Neural cell (in vitro differentiated cells): ENCODE data around the gene DHRS3.

Experiments
- CTCF ChIP-seq: fragments of 450-650 bp; IDR thresholded peaks from 2 replicates; pipeline ENCODE4 v1.5.1; 2014; ENCODE audit warnings: antibody characterized with exemption, mild to moderate bottlenecking, moderate library complexity; ENCODE audit not compliant: poor library complexity, severe bottlenecking
- EZH2 ChIP-seq: fragments of 200-600, 300-800 bp; shearing (Covaris generic), sonication (generic); IDR thresholded peaks from 2 replicates; pipeline ENCODE4 v1.6.1; 2014; ENCODE audit warnings: antibody characterized with exemption, low read length, borderline replicate concordance, mild to moderate bottlenecking; ENCODE audit not compliant: insufficient read depth, poor library complexity, severe bottlenecking
- RAD21 ChIP-seq: fragments of 450-650 bp; conservative IDR thresholded peaks from 2 replicates; pipeline ENCODE4 v1.6.1; 2014; ENCODE audit warnings: antibody characterized with exemption, mild to moderate bottlenecking, moderate library complexity
- REST ChIP-seq: IDR thresholded peaks from 2 replicates; pipeline ENCODE4 v1.6.1; 2012; ENCODE audit warnings: borderline replicate concordance
- TAF1 ChIP-seq: IDR thresholded peaks from 2 replicates; pipeline ENCODE4 v1.6.1; 2012; ENCODE audit warnings: low read depth

DNA sequence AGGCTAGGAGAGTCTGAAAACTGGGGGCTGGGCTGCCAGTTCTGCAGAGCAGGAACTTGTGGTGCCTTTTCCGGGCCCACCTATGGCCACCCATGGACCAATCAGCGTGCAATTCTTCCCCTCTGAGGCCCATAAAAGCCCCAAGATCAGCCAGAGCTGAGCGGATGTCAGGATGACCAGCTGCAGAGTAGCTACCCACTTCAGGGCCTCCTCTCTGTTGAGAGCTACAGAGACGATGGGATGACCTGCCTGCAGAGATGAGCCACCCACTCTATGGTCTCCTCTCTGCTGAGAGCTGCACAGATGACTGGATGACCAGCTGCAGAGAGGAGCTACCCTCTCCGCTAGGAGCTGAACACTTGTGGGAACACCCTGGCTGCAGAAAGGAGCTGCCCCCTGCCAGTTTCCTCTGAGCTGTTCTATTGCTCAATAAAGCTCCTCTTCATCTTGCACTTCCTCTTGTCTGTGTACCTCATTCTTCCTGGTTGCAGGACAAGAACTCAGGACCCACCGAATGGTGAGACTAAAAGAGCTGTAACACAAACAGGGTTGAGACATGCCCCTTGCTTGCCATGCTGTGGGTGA, 13.0 kb upstream of the DHRS3 start:
- no peak for TF ChIP-seq CTCF
- TF ChIP-seq REST: no peak
- TF ChIP-seq EZH2: no peak
- no peak for TF ChIP-seq TAF1
- TF ChIP-seq RAD21: no peak
